MCF 10A (cell line): ENCODE results near the gene LRRC2. TPM values are rescaled to one million over a fixed set of nuclear protein-coding genes. Genes with fewer than 3 reads are reported as not detected.
"Not testable (repeated sequence)": the region's sequence is repeated elsewhere in the genome, so short reads cannot be mapped to it uniquely, and the experiment has no call there.

Source experiments
- BruUV-seq: library from RNA; stranded (reverse); fragments of 400-500 nt; replicated peaks from 2 replicates; lab custom pipeline; 2021; lab: Mats Ljungman, UMichigan
- CTCF ChIA-PET: fragments of 300-600 bp; sonication (Branson Sonifier 250); formaldehyde crosslinking; extraction: SDS; loops from one replicate; lab custom pipeline; 2021; ENCODE audit warnings: antibody characterized with exemption, inconsistent platforms; lab: Yijun Ruan, JAX
- POLR2A ChIA-PET: fragments of 300-600, 350-650 bp; sonication (Branson Sonifier 250); formaldehyde crosslinking; extraction: SDS; loops from one replicate; lab custom pipeline; 2020; ENCODE audit warnings: antibody characterized with exemption, inconsistent platforms; lab: Yijun Ruan, JAX
- DNase-seq: peaks from one replicate; pipeline ENCODE4 v3.0.0-alpha.2; 2018; ENCODE audit not compliant: unreplicated experiment
- H3K27ac Mint-ChIP-seq: one replicate; pipeline ENCODE4 v1.8.0; 2022; ENCODE audit warnings: mild to moderate bottlenecking, low read depth, mixed read lengths; ENCODE audit not compliant: unreplicated experiment
- H3K27me3 Mint-ChIP-seq: one replicate; pipeline ENCODE4 v1.8.0; 2022; ENCODE audit warnings: mixed read lengths; ENCODE audit not compliant: insufficient read depth, unreplicated experiment
- H3K36me3 Mint-ChIP-seq: one replicate; pipeline ENCODE4 v1.8.0; 2022; ENCODE audit warnings: mild to moderate bottlenecking, moderate library complexity, mixed read lengths; ENCODE audit not compliant: insufficient read depth, unreplicated experiment
- H3K4me1 Mint-ChIP-seq: one replicate; pipeline ENCODE4 v1.8.0; 2022; ENCODE audit warnings: mixed read lengths; ENCODE audit not compliant: insufficient read depth, unreplicated experiment
- H3K4me3 Mint-ChIP-seq: one replicate; pipeline ENCODE4 v1.8.0; 2022; ENCODE audit warnings: mild to moderate bottlenecking, moderate library complexity, mixed read lengths; ENCODE audit not compliant: unreplicated experiment
- H3K9me3 Mint-ChIP-seq: one replicate; pipeline ENCODE4 v1.8.0; 2022; ENCODE audit warnings: mixed read lengths; ENCODE audit not compliant: unreplicated experiment
- intact Hi-C: fragments of 100-400 bp; cut with micrococcal nuclease; formaldehyde crosslinking; loops from 2 replicates; pipeline ENCODE4 v1.14.1; 2022
- total RNA-seq: library from RNA; stranded (reverse); gene quantifications from 2 replicates; pipeline ENCODE4 v1.2.3, GENCODE V29; 2022
- TF ChIP-seq, protein P1 (sequence below): fragments of 200-600 bp; IDR thresholded peaks from one replicate; pipeline ENCODE4 v1.8.0; 2022; ENCODE audit warnings: antibody characterized with exemption, mild to moderate bottlenecking; ENCODE audit not compliant: unreplicated experiment

Gene LRRC2
- total RNA-seq, 1 experiment from 2014 or later, result not detected

DNA sequence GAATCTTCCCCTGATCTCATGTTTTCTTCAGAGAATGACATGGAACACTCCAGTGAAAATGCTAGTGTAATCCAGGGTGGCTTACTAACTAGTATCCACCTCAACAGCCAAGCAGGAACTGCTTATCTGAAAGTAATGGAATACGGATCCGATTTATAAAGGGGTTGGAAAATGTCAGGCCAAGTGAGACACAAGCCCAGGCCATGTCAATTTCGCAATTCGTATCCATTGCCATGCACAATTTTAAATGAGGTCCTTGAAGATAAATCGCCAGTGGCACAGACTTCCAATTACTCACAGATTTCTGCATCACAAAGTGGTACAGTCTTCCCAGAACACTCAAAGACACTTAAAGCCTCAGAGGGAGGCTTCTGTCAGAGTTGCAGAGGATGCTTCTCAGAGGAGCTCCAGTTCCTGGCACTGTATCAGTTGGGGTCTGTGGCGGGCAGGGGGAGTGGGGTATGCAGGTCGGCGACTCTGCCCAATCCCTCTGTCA is 29.8 kb upstream of the LRRC2 start:
- intact Hi-C loops, result no loop called here

DNA sequence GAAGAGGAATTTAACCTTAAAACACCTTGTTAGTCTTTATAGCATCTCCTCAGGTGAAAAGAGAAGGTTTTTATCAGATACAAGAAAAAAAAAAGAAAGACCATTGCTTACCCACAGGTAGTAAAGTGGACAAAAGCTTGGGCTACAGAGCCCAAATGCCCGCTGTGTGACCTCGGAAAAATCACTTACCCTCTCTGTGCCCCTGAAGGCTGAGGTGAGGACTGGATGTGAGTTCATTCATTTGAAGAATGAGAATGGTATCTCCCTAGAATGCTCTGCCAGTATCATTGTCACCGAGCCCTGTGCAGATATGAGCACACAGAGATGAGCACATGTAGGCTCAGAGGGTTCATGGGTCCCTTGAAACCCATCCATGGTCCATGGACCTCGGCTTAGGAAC is 28.6 kb upstream of the LRRC2 start:
- intact Hi-C loops, result no loop called here
- POLR2A ChIA-PET, result no interaction called here
- no peak overlapping the region for H3K27ac Mint-ChIP-seq
- peaks cover 12% of the 10 kb centered on the region for H3K27me3 Mint-ChIP-seq
- CTCF ChIA-PET, result no interaction called here
- H3K4me1 Mint-ChIP-seq, result no peaks in the 10 kb centered on the region
- H3K4me3 Mint-ChIP-seq, result no peak overlapping the region
- H3K36me3 Mint-ChIP-seq, result peaks cover 6% of the 10 kb centered on the region
- peaks cover 8% of the 10 kb centered on the region for H3K9me3 Mint-ChIP-seq
- no peak for DNase-seq
- no TSS peak for BruUV-seq
- TF ChIP-seq, protein P1, sequence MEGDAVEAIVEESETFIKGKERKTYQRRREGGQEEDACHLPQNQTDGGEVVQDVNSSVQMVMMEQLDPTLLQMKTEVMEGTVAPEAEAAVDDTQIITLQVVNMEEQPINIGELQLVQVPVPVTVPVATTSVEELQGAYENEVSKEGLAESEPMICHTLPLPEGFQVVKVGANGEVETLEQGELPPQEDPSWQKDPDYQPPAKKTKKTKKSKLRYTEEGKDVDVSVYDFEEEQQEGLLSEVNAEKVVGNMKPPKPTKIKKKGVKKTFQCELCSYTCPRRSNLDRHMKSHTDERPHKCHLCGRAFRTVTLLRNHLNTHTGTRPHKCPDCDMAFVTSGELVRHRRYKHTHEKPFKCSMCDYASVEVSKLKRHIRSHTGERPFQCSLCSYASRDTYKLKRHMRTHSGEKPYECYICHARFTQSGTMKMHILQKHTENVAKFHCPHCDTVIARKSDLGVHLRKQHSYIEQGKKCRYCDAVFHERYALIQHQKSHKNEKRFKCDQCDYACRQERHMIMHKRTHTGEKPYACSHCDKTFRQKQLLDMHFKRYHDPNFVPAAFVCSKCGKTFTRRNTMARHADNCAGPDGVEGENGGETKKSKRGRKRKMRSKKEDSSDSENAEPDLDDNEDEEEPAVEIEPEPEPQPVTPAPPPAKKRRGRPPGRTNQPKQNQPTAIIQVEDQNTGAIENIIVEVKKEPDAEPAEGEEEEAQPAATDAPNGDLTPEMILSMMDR, result no peak

More for the DNA sequence above, 29.8 kb upstream of the LRRC2 start:
- no peak for DNase-seq
- no peak overlapping the region for H3K4me3 Mint-ChIP-seq
- no peak overlapping the region for H3K27ac Mint-ChIP-seq
- TF ChIP-seq, protein P1, result no peak
- peaks cover 6% of the 10 kb centered on the region for H3K36me3 Mint-ChIP-seq
- peaks cover 12% of the 10 kb centered on the region for H3K27me3 Mint-ChIP-seq
- no peaks in the 10 kb centered on the region for H3K4me1 Mint-ChIP-seq
- no TSS peak for BruUV-seq
- H3K9me3 Mint-ChIP-seq, result peaks cover 8% of the 10 kb centered on the region
- ChIA-PET CTCF (no interaction called here), POLR2A (no interaction called here)

DNA sequence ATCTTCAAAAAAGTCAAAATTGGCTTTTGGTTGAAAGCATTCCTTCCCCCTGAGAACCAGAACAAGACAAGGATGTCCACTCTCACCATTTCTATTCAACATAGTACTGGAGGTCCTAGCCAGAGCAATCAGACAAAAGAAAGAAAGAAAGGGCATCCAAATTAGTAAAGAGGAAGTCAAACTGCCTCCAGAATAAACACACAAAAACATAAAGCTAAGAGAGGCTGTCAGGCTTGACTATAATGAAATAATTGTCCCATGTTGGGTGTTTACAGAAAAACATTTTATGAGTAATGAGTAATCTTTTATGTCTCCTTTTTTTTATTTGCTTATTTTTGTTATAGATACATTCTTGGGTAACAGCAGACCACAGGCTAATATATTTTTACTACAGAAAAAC is 27.9 kb upstream of the LRRC2 start:
- BruUV-seq, result no TSS peak
- CTCF ChIA-PET, result interaction anchor here (0.6 kb wide), 1 partner anchor 22 kb away, joined by 7 read pairs; no protein-coding TSS in a partner anchor
- no peak overlapping the region for H3K4me3 Mint-ChIP-seq

DNA sequence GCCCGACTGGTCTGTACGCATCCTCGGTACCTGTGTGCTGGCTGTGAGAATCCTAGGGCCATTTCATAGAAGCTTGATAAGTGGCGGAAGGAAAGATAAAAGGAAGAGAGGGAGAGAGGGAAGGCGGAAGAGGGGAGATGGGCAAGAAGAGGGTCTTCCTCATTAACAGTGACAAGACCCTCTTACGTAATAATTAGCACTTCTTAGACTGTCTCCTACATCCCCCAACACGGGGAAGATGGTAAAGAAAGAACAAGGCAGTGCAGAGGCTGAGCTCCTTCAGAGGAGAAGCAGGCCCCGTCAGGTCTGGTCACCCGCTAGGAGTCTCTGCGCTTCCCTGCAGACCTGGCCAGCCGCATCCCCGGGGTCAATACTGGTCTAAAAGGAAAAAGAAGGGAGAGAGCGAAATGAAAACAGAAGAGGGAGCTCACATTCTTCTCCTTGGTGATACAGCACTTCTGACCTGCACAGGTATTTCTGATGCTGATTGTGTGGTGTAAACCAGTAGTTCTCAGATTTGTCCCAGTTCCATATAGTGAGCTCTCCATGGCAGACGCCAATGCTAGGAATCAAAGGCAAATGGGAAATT is 27.3 kb upstream of the LRRC2 start:
- no TSS peak for BruUV-seq
- intact Hi-C loops, result no loop called here
- Mint-ChIP-seq H3K4me3 (no peak overlapping the region), H3K9me3 (peaks cover 8% of the 10 kb centered on the region), H3K36me3 (peaks cover 6% of the 10 kb centered on the region), H3K4me1 (no peaks in the 10 kb centered on the region), H3K27me3 (peaks cover 12% of the 10 kb centered on the region), H3K27ac (no peak overlapping the region)
- POLR2A ChIA-PET, result no interaction called here
- DNase-seq, result no peak
- TF ChIP-seq, protein P1, result no peak
- CTCF ChIA-PET, result interaction anchor here (0.6 kb wide), 2 partner anchors 21 to 405 kb away, joined by 3 to 7 read pairs; no protein-coding TSS in a partner anchor

More for the DNA sequence above, 27.9 kb upstream of the LRRC2 start:
- Mint-ChIP-seq H3K36me3 (peaks cover 6% of the 10 kb centered on the region), H3K4me1 (no peaks in the 10 kb centered on the region), H3K9me3 (peaks cover 8% of the 10 kb centered on the region), H3K27me3 (peaks cover 12% of the 10 kb centered on the region), H3K27ac (no peak overlapping the region)
- no peak for DNase-seq
- TF ChIP-seq, protein P1, result no peak
- POLR2A ChIA-PET, result no interaction called here
- intact Hi-C loops, result no loop called here

DNA sequence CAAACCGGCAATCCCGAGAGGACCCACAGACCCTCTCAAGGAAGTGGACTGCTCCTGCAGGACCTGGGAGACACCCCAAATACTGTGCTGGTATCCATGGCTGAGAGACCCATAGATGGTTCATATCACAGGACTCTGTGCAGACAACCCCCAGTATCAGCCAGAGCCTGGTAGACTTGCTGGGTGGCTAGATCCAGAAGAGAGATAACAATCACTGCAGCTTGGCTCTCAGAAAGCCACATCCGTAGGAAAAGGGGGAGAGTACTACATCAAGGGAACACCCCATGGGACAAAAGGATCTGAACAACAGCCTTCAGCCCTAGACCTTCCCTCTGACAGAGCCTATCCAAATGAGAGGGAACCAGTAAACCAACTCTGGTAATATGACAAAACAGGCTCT is 21.2 kb upstream of the LRRC2 start:
- POLR2A ChIA-PET, BruUV-seq, H3K9me3 Mint-ChIP-seq, H3K4me3 Mint-ChIP-seq, DNase-seq, intact Hi-C loops, H3K4me1 Mint-ChIP-seq, H3K27ac Mint-ChIP-seq, H3K36me3 Mint-ChIP-seq: not testable (repeated sequence)
- H3K27me3 Mint-ChIP-seq, result peaks cover 12% of the 10 kb centered on the region
- CTCF ChIA-PET, result interaction anchor here (0.7 kb wide), 1 partner anchor 153 kb away, joined by 5 read pairs; no protein-coding TSS in a partner anchor
